ENCODE measurements around the gene COL23A1.

The COL23A1 gene

DNA sequence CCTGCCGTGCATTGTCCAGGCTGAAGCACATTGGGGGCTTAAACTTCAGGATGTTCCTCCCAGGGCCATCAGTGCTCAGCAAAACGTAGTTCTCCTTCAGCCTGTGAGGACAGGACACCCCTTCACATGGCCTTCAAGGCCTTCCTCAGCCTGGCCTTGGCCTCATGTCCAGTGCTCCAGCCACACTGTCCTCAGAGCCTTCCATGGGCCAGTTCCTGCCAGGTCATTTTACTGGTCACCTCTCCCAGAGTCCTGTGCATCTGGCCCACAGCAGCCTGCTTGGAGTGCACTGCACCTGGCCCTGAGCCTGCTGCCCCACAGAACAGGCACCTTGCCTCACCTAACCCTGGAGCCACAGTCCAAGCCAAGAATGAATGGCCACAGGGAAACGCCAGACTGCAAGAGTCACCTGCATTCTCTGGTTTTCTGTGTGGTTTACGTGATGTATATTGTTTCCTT lies 377.2 kb downstream of the COL23A1 start:
- DNase-seq = no peak

GRCh38 chr5:178212241-178213002 lies 377.8 kb downstream of the COL23A1 start:
- no peak for DNase-seq

GRCh38 chr5:178211095-178212048 lies 378.8 kb downstream of the COL23A1 start:
- no peak for DNase-seq

- DNase-seq = no peak
Observed at GRCh38 chr5:178210686-178211085, 379.5 kb downstream of the COL23A1 start.

DNA sequence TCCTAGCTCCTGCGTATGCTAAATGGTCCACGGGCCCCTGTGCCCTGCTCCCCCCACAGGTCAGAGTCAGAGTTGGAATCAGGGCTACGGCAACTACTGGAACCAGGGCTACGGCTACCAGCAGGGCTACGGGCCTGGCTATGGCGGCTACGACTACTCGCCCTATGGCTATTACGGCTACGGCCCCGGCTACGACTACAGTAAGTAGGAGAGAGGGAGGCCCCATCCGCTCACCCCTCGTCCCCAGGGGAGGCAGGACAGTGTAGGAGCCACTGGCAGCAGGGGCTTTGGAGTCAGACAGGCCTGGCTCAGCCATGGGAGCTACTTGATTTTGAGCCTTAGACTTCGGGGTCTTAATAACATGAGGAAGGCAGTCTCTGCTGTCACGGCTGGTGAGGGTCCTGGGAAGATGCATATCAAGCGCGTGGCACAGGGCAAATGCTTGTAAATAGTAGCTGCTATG lies 380.1 kb downstream of the COL23A1 start:
- no peak for DNase-seq

DNA sequence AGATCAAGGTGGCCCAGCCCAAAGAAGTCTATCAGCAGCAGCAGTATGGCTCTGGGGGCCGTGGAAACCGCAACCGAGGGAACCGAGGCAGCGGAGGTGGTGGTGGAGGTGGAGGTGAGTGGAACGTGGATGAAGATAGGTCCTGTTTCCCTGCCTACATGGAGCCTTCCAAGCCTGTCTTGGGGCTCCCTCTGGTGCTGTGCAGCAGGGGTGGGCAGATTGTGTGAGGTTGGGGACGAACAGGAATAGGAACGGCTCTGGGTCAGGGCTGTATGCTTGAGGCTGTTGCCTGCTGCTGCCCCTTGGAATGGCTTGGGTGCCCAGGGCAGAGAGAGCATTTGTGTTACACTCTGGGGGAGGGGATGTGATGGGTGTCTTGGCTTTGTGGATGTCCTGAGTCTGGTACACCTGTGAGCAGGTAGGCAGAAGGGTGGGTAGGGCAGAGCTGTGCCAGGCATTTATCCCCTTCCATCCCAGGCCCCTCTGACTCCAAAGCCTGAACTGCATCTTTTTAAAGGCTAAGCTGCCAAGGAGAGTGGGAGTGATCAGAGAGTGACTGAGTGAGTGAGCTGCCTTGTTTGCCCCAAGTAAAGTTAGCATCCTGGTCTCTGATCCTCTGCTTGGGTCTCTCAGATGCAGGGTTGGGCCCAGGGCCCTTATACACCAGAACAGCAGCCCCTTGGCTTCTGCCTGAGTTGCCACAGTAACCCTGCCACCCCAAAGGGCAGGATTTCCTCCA lies 380.7 kb downstream of the COL23A1 start:
- no peak for DNase-seq

DNA sequence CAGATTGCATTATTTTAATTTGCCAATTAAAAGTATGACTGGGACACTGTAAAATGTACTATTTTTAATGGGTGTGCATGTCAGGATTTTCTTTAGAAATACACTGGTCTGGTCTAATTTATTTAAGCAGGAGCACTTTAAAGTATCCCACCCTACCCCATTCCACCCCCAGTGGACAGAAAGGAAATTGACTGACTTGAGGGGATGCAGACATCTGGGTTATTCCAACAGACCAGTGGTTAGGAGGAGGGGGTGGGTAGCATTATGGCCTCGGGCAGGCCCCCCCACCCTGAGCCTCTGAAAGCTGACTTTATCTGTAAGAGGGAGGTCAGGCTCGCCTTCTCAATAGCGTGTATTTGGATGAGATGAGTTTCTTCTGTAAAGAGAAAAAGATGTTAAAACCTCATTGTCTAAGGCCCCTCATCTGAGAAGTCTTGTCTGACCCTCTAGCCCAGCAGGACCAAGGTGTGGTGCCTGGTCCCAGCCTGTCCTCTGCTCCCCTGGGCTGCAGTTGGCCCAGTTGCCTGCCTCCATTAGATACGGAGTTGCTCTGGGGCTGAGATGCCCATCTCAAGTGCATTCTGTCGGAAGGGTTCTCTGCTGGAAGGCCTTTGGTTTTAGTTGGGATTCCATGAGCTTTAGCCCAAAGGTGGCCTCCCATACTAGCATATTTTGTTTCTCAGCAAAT lies 381.5 kb downstream of the COL23A1 start:
- DNase-seq = peak; percentile 68

GRCh38 chr5:178207917-178208280 lies 382.3 kb downstream of the COL23A1 start:
- no peak for DNase-seq

- DNase-seq = no peak
Observed at GRCh38 chr5:178207183-178207916, 382.8 kb downstream of the COL23A1 start.

GRCh38 chr5:178206166-178207101 lies 383.8 kb downstream of the COL23A1 start:
- no peak for DNase-seq

- DNase-seq = no peak
Observed at GRCh38 chr5:178205749-178206047, 384.5 kb downstream of the COL23A1 start.

DNA sequence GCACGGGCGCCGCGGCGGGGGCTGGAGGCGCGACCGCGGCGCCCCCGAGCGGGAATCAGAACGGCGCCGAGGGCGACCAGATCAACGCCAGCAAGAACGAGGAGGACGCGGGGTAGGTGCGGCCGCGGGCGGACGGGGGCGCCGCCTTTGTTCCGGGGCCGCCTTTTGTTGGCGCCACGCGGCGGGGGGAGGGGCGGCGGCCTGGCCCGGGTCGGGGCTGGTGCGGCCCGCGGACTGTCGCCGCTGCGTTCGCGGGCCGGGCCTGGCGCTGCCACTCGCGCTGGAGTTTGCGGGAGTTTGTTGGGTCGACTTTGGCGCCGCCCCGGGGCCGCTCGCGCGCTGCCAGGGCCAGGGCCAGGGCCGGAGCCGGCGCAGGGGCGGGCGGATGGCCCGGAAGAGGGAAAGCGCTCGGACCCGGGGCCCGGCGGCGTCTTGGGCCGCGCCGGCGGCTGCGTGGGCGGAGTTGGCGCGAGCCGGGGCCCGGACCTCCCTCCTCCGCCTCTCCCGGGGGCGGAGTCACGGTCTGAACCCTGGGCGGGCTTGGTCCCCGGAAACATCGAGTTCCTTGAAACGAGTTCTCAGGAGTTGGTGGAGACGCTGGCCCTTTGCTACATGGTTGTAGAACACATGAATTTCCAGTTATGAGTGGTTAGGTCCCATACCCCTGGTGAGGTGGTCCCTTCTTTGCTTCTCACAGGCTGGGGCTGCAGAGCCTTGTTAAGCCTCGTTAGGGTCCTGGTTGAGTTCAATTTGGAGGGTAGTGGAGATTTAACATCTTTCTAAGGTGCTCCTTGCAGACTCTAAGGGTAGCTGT lies 385.1 kb downstream of the COL23A1 start:
- peak; percentile 96 for DNase-seq

DNA sequence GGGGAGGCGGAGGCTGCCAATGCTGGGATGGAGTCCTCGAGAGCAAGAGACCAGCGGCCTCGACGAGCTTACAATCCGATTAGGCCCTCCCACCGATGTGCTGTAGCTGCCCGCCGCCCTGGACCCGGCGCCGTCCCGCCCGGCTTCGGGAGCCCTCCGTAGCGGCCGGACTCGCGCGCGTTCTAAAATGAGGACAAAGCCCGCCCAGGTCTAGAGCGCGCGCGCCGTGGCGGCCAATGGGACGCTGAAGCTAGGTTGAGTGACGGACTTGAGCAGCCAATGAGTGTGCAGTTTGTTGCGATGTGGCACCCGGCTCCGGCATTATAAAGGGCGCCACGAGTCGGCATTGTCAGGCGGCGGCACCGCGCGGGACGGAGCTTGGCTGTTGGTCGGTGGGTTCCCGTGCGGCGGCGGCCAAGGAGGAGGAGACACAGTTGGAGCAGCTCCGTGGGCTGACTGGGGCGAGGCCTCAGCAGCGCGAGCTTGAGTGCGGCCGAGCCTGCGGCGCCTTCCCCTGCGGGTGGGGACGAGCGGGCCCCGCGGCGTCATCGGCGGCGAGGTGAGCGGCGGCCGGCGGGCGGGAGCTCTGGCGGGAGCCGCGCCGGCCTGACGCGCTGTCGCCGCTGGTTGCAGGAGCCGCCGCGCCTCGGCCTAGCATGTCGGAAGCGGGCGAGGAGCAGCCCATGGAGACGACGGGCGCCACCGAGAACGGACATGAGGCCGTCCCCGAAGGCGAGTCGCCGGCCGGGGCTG lies 385.8 kb downstream of the COL23A1 start, which contains the start of gene HNRNPAB:
TSS of gene HNRNPAB (plus strand) at position 352 of the 753 bp plus-strand sequence. CDS start at position 657, 305 bp downstream.
- DNase-seq = peak; percentile 99

- DNase-seq = no peak
Observed at GRCh38 chr5:178203670-178204181, 386.5 kb downstream of the COL23A1 start.

GRCh38 chr5:178202541-178202940 lies 387.7 kb downstream of the COL23A1 start:
- DNase-seq = no peak

DNA sequence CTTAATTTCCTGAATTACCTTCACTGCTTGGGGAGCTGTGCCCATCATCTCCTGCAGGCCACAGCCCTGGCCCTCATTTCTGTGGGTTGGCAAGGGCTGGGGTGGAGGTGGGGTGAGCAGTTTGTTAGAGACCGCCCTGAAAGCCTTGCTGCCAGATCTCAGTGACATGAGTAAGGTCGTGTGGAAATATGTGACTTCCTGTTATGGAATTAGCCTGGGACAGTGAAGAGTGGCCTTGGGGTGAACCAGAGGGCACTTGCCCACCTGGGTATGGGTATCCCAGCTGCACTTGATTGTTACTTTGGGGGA lies 388.3 kb downstream of the COL23A1 start:
- DNase-seq = peak; percentile 66

DNA sequence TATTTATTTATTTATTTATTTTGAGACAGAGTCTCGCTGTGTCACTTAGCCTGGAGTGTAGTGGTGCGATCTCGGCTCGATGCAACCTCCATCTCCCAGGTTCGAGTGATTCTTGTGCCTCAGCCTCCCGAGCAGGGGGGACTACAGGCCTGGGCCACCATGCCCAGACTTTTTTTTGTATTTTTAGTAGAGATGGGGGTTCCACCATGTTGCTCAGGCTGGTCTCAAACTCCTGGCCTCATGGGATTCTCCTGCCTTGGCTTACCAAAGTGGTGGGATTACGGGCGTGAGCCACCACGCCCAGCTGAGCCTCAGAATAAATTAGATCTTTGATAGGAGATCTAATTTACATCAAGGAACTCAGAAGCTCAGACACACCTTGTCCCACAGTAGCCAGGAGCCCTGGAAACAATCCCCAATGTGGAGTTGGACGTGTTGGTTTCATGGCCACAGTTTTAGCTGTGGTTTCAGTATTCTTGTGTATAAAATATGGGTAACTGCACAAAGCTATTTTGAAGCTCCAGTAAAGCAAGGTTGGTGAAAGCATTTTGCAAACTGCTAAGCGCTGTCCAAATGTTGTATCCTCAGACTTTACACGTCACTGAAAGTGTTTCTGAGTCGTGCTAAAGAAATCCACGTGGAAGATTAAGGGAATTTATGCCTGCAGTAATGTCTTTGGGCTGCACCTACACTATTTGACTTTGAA lies 388.8 kb downstream of the COL23A1 start:
- no peak for DNase-seq

Measured in 8988T (cell line).